ENCODE data around the gene FAM83E. TPM values are rescaled to one million over a fixed set of nuclear protein-coding genes. Genes with fewer than 3 reads are reported as not detected.

The FAM83E gene
- total and polyA plus RNA-seq, 2 of the 8 experiments (the other 6 are each of a cell fraction or from before 2014, with no cell fraction given): 1.8 to 5.3 TPM

DNA sequence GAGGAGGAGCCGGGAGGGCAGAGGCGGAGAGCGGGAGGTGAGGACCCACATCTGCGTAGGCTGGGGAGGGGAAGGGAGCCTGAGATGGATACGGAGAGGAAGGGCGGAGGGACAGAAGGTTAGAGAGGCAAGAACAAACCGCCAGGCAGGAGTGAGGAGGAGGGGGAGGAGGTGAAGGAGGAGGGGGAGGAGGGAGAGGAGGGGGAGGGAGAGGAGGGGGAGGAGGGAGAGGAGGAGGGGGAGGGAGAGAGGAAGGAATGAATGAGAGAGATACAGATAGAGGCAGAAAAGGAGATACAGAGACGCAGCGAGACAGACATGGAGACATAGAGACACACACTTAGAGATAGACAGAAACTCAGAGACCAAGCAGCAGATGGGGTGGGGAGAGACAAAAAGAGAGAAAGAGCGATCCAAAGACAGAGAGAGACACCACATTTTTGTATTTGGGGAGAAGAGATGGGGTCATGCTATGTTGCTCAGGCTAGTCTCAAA is 31.9 kb upstream of the FAM83E start (continued):
- TF ChIP-seq, protein P1, sequence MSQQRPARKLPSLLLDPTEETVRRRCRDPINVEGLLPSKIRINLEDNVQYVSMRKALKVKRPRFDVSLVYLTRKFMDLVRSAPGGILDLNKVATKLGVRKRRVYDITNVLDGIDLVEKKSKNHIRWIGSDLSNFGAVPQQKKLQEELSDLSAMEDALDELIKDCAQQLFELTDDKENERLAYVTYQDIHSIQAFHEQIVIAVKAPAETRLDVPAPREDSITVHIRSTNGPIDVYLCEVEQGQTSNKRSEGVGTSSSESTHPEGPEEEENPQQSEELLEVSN (IDR thresholded peaks at IDR 0.05): no peak
- TF ChIP-seq HDAC6 (IDR thresholded peaks at IDR 0.05; ENCODE audit: low read depth, low read length) (no peak), SP1 (IDR thresholded peaks at IDR 0.05; ENCODE audit: low read depth, low read length) (peak; percentile 73), ZNF274 (IDR thresholded peaks at IDR 0.05; ENCODE audit: borderline replicate concordance, extremely low read depth, low read length) (no peak), CTBP2 (IDR thresholded peaks at IDR 0.05; ENCODE audit: borderline replicate concordance, insufficient read depth, insufficient read length, low read length) (no peak)
